ENCODE results near the gene PELI1.

The PELI1 gene

GRCh38 chr2:64133828-64134227 lies 10.4 kb downstream of the PELI1 start:
- Histone ChIP-seq H3K4me3 (no peak overlapping the region), H3K27ac (no peak overlapping the region), H3K9ac (no peak overlapping the region), H4K20me1 (peaks cover 4 to 100% (median 37%) of the 10 kb centered on the region in 11 experiments; a peak in 16 of 22 replicates), H3K9me3 (replicated peaks in 1 of 11) (no peaks in the 10 kb centered on the region), H3K4me2 (peak overlapping the region in 2 of 11 experiments; percentile 97 to 99; a peak in 4 of 22 replicates), H3K27me3 (no peaks in the 10 kb centered on the region), H3K4me1 (peaks cover 3 to 100% (median 18%) of the 10 kb centered on the region in 10 experiments; a peak in 17 of 20 replicates), H3K36me3 (peaks cover 0 to 81% (median 20%) of the 10 kb centered on the region in 11 experiments; a peak in 11 of 22 replicates)
- no peak for TF ChIP-seq Cebpa-rat (IDR thresholded peaks at IDR 0.05)

GRCh38 chr2:64133354-64133753 lies 10.9 kb downstream of the PELI1 start:
- Histone ChIP-seq H3K27ac (no peak overlapping the region), H3K4me2 (peak overlapping the region in 2 of 11 experiments; percentile 97 to 99; a peak in 4 of 22 replicates), H3K27me3 (no peaks in the 10 kb centered on the region), H3K4me3 (no peak overlapping the region), H3K9me3 (replicated peaks in 1 of 11) (no peaks in the 10 kb centered on the region), H3K9ac (no peak overlapping the region), H3K36me3 (peaks cover 0 to 81% (median 20%) of the 10 kb centered on the region in 11 experiments; a peak in 11 of 22 replicates), H3K4me1 (peaks cover 0 to 100% (median 13%) of the 10 kb centered on the region in 10 experiments; a peak in 16 of 20 replicates), H4K20me1 (peaks cover 1 to 100% (median 32%) of the 10 kb centered on the region in 11 experiments; a peak in 16 of 22 replicates)
- no peak for TF ChIP-seq Cebpa-rat (IDR thresholded peaks at IDR 0.05)

- Histone ChIP-seq H3K27me3 (no peaks in the 10 kb centered on the region), H3K36me3 (peaks cover 0 to 83% (median 17%) of the 10 kb centered on the region in 11 experiments; a peak in 12 of 22 replicates), H3K4me1 (peaks cover 0 to 100% (median 0%) of the 10 kb centered on the region in 10 experiments; a peak in 6 of 20 replicates), H3K27ac (no peak overlapping the region), H3K9me3 (replicated peaks in 1 of 11) (peaks cover 0 to 12% (median 6%) of the 10 kb centered on the region in 11 experiments; a peak in 9 of 22 replicates), H3K9ac (0 out of 22 replicates have a peak overlapping the region, but pooled peaks of 1 of the 11 experiments have one; percentile 39), H4K20me1 (peaks cover 0 to 100% (median 36%) of the 10 kb centered on the region in 11 experiments; a peak in 15 of 22 replicates), H3K4me3 (no peak overlapping the region), H3K4me2 (peak overlapping the region in 2 of 11 experiments; percentile 61 to 97; a peak in 3 of 22 replicates)
- TF ChIP-seq Cebpa-rat (IDR thresholded peaks at IDR 0.05): no peak
Measured at GRCh38 chr2:64130333-64130732, 13.9 kb downstream of the PELI1 start.

GRCh38 chr2:64128943-64129391 lies 15.3 kb downstream of the PELI1 start:
- Histone ChIP-seq H3K27me3 (no peaks in the 10 kb centered on the region), H3K4me3 (no peak overlapping the region), H4K20me1 (peaks cover 0 to 100% (median 31%) of the 10 kb centered on the region in 11 experiments; a peak in 15 of 22 replicates), H3K4me2 (peak overlapping the region in 3 of 11 experiments; percentile 22 to 80 (median 61); a peak in 5 of 22 replicates), H3K9ac (peak overlapping the region in 2 of 11 experiments; percentile 32 to 50; a peak in 2 of 22 replicates), H3K4me1 (peaks cover 0 to 98% (median 0%) of the 10 kb centered on the region in 10 experiments; a peak in 6 of 20 replicates), H3K27ac (peak overlapping the region in 1 of 11 experiments; percentile 11; a peak in 1 of 22 replicates), H3K36me3 (peaks cover 0 to 81% (median 17%) of the 10 kb centered on the region in 11 experiments; a peak in 13 of 22 replicates), H3K9me3 (replicated peaks in 1 of 11) (peaks cover 0 to 20% (median 11%) of the 10 kb centered on the region in 11 experiments; a peak in 13 of 22 replicates)
- no peak for TF ChIP-seq Cebpa-rat (IDR thresholded peaks at IDR 0.05)

- TF ChIP-seq Cebpa-rat (IDR thresholded peaks at IDR 0.05): no peak
Measured at GRCh38 chr2:64128406-64128805, 15.8 kb downstream of the PELI1 start.

GRCh38 chr2:64127119-64127518 lies 17.1 kb downstream of the PELI1 start:
- no peak for TF ChIP-seq Cebpa-rat (IDR thresholded peaks at IDR 0.05)
- Histone ChIP-seq H3K27ac (no peak overlapping the region), H3K27me3 (no peaks in the 10 kb centered on the region), H3K4me1 (peaks cover 0 to 92% (median 0%) of the 10 kb centered on the region in 10 experiments; a peak in 6 of 20 replicates), H3K4me3 (no peak overlapping the region), H4K20me1 (peaks cover 0 to 100% (median 30%) of the 10 kb centered on the region in 11 experiments; a peak in 15 of 22 replicates), H3K9me3 (replicated peaks in 1 of 11) (peaks cover 0 to 25% (median 12%) of the 10 kb centered on the region in 11 experiments; a peak in 13 of 22 replicates), H3K36me3 (peaks cover 0 to 81% (median 20%) of the 10 kb centered on the region in 11 experiments; a peak in 12 of 22 replicates), H3K4me2 (peak overlapping the region in 2 of 11 experiments; percentile 54 to 80; a peak in 3 of 22 replicates), H3K9ac (no peak overlapping the region)

More at GRCh38 chr2:64128406-64128805, 15.8 kb downstream of the PELI1 start:
- H3K4me3 ChIP-seq: no peak overlapping the region
- H3K27me3 ChIP-seq: no peaks in the 10 kb centered on the region
- peak overlapping the region in 2 of 11 experiments; percentile 61 to 80; a peak in 3 of 22 replicates for H3K4me2 ChIP-seq
- peaks cover 0 to 25% (median 12%) of the 10 kb centered on the region in 11 experiments; a peak in 13 of 22 replicates for H3K9me3 ChIP-seq (replicated peaks in 1 of 11)
- H3K4me1 ChIP-seq: peaks cover 0 to 98% (median 0%) of the 10 kb centered on the region in 10 experiments; a peak in 6 of 20 replicates
- H3K9ac ChIP-seq: no peak overlapping the region; a peak in 1 of 22 replicates
- peaks cover 0 to 81% (median 17%) of the 10 kb centered on the region in 11 experiments; a peak in 12 of 22 replicates for H3K36me3 ChIP-seq
- 0 out of 22 replicates have a peak overlapping the region, but pooled peaks of 1 of the 11 experiments have one; percentile 11 for H3K27ac ChIP-seq
- peaks cover 0 to 100% (median 31%) of the 10 kb centered on the region in 11 experiments; a peak in 15 of 22 replicates for H4K20me1 ChIP-seq

- Histone ChIP-seq H3K27ac (no peak overlapping the region), H3K4me2 (peak overlapping the region in 2 of 11 experiments; percentile 54 to 80; a peak in 3 of 22 replicates)
- no peak for TF ChIP-seq Cebpa-rat (IDR thresholded peaks at IDR 0.05)
Measured at GRCh38 chr2:64126601-64127000, 17.6 kb downstream of the PELI1 start.

GRCh38 chr2:64124571-64124970 lies 19.6 kb downstream of the PELI1 start:
- Histone ChIP-seq H3K4me3 (no peak overlapping the region), H3K36me3 (peaks cover 0 to 89% (median 18%) of the 10 kb centered on the region in 11 experiments; a peak in 12 of 22 replicates), H3K9ac (no peak overlapping the region), H3K4me2 (peak overlapping the region in 1 of 11 experiments; percentile 31; a peak in 1 of 22 replicates), H4K20me1 (peaks cover 0 to 100% (median 39%) of the 10 kb centered on the region in 11 experiments; a peak in 15 of 22 replicates), H3K27me3 (no peaks in the 10 kb centered on the region), H3K27ac (no peak overlapping the region), H3K9me3 (replicated peaks in 1 of 11) (peaks cover 0 to 25% (median 12%) of the 10 kb centered on the region in 11 experiments; a peak in 13 of 22 replicates), H3K4me1 (peaks cover 0 to 87% (median 0%) of the 10 kb centered on the region in 10 experiments; a peak in 7 of 20 replicates)
- TF ChIP-seq Cebpa-rat (IDR thresholded peaks at IDR 0.05): no peak

More at GRCh38 chr2:64126601-64127000, 17.6 kb downstream of the PELI1 start:
- Histone ChIP-seq H4K20me1 (peaks cover 0 to 100% (median 29%) of the 10 kb centered on the region in 11 experiments; a peak in 14 of 22 replicates), H3K9me3 (replicated peaks in 1 of 11) (peaks cover 0 to 25% (median 12%) of the 10 kb centered on the region in 11 experiments; a peak in 13 of 22 replicates), H3K9ac (no peak overlapping the region), H3K36me3 (peaks cover 0 to 81% (median 20%) of the 10 kb centered on the region in 11 experiments; a peak in 12 of 22 replicates), H3K27me3 (no peaks in the 10 kb centered on the region), H3K4me1 (peaks cover 0 to 90% (median 0%) of the 10 kb centered on the region in 10 experiments; a peak in 6 of 20 replicates), H3K4me3 (no peak overlapping the region)
